ENCODE measurements around the gene RRP15.

RRP15 gene

GRCh38 chr1:218323568-218324225 is 38.6 kb downstream of the RRP15 start:
- TF ChIP-seq EZH2 (IDR thresholded peaks at IDR 0.05; ENCODE audit: borderline replicate concordance, low read length), result no peak
- Histone ChIP-seq H3K4me1 (ENCODE audit: insufficient read depth, low read length, severe bottlenecking) (no peaks in the 10 kb centered on the region), H2AFZ (ENCODE audit: low read length) (no peak overlapping the region), H3K27ac (ENCODE audit: low read depth, low read length, poor library complexity, severe bottlenecking) (no peak overlapping the region), H3K36me3 (ENCODE audit: insufficient read depth, low read length) (peaks cover 23% of the 10 kb centered on the region), H4K20me1 (ENCODE audit: insufficient read depth, low read length) (no peaks in the 10 kb centered on the region), H3K9me3 (ENCODE audit: low read length) (no peaks in the 10 kb centered on the region), H3K4me3 (ENCODE audit: low read depth, low read length, poor library complexity, severe bottlenecking) (no peak overlapping the region), H3K9ac (ENCODE audit: low read length) (no peak overlapping the region), H3F3A (ENCODE audit: insufficient read depth, low read length) (no peaks in the 10 kb centered on the region), H3K27me3 (ENCODE audit: insufficient read depth, low read length) (no peaks in the 10 kb centered on the region), H3K4me2 (ENCODE audit: low read length) (no peak overlapping the region), H3K79me2 (ENCODE audit: insufficient read depth, low read length) (no peaks in the 10 kb centered on the region), H3K9me2 (ENCODE audit: low read depth, low read length) (no peaks in the 10 kb centered on the region)

GRCh38 chr1:218324226-218324580 is 39.1 kb downstream of the RRP15 start:
- Histone ChIP-seq H3K36me3 (ENCODE audit: insufficient read depth, low read length) (peaks cover 22% of the 10 kb centered on the region), H3K9ac (ENCODE audit: low read length) (no peak overlapping the region), H3K27me3 (ENCODE audit: insufficient read depth, low read length) (no peaks in the 10 kb centered on the region), H3K9me3 (ENCODE audit: low read length) (no peaks in the 10 kb centered on the region), H3K27ac (ENCODE audit: low read depth, low read length, poor library complexity, severe bottlenecking) (no peak overlapping the region), H3K9me2 (ENCODE audit: low read depth, low read length) (no peaks in the 10 kb centered on the region), H3F3A (ENCODE audit: insufficient read depth, low read length) (no peaks in the 10 kb centered on the region), H3K79me2 (ENCODE audit: insufficient read depth, low read length) (no peaks in the 10 kb centered on the region), H3K4me3 (ENCODE audit: low read depth, low read length, poor library complexity, severe bottlenecking) (no peak overlapping the region), H3K4me2 (ENCODE audit: low read length) (no peak overlapping the region), H2AFZ (ENCODE audit: low read length) (no peak overlapping the region), H3K4me1 (ENCODE audit: insufficient read depth, low read length, severe bottlenecking) (no peaks in the 10 kb centered on the region), H4K20me1 (ENCODE audit: insufficient read depth, low read length) (no peaks in the 10 kb centered on the region)
- TF ChIP-seq CTCF (IDR thresholded peaks at IDR 0.05; ENCODE audit: low read length) (no peak), EZH2 (IDR thresholded peaks at IDR 0.05; ENCODE audit: borderline replicate concordance, low read length) (no peak)

GRCh38 chr1:218328769-218329168 is 43.7 kb downstream of the RRP15 start:
- Histone ChIP-seq H3K9me3 (ENCODE audit: low read length) (no peaks in the 10 kb centered on the region), H3K27me3 (ENCODE audit: insufficient read depth, low read length) (no peaks in the 10 kb centered on the region), H3K4me1 (ENCODE audit: insufficient read depth, low read length, severe bottlenecking) (no peaks in the 10 kb centered on the region), H3F3A (ENCODE audit: insufficient read depth, low read length) (no peaks in the 10 kb centered on the region), H3K27ac (ENCODE audit: low read depth, low read length, poor library complexity, severe bottlenecking) (no peak overlapping the region), H3K4me3 (ENCODE audit: low read depth, low read length, poor library complexity, severe bottlenecking) (no peak overlapping the region), H3K79me2 (ENCODE audit: insufficient read depth, low read length) (no peaks in the 10 kb centered on the region), H4K20me1 (ENCODE audit: insufficient read depth, low read length) (no peaks in the 10 kb centered on the region), H3K9ac (ENCODE audit: low read length) (no peak overlapping the region), H3K4me2 (ENCODE audit: low read length) (no peak overlapping the region), H3K36me3 (ENCODE audit: insufficient read depth, low read length) (peaks cover 9% of the 10 kb centered on the region), H3K9me2 (ENCODE audit: low read depth, low read length) (no peaks in the 10 kb centered on the region), H2AFZ (ENCODE audit: low read length) (no peak overlapping the region)
- no peak for TF ChIP-seq EZH2 (IDR thresholded peaks at IDR 0.05; ENCODE audit: borderline replicate concordance, low read length)

DNA sequence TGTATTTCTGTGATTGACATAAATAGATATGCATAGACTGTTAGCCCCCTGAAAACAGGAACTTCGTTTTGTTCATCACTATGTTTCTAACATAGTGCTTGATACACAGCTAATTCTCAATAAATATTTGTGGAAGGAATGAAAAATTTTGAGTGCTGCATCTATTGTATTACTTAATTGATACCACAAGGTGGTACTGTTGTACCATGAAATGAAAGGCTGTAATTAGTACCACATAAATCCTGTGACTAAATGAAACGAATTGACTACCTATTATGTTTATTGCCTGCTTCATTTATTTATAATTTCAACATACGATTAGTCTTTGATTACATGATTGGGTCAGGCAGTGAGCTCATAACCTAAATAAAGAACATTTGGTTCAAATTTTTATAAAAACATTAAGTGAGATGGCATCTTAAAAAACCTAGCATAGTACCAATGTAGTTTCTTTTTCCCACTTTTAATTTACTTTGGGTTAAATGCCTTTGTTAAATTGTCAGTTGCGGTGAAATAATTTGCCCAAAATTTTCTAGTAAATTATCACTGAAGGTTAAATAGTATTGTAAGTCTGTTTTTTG is 45.0 kb downstream of the RRP15 start:
- Histone ChIP-seq H3K4me1 (ENCODE audit: insufficient read depth, low read length, severe bottlenecking) (no peaks in the 10 kb centered on the region), H4K20me1 (ENCODE audit: insufficient read depth, low read length) (no peaks in the 10 kb centered on the region), H3K4me2 (ENCODE audit: low read length) (no peak overlapping the region)

More for the DNA sequence above, 45.0 kb downstream of the RRP15 start:
- H3K4me3 ChIP-seq (ENCODE audit: low read depth, low read length, poor library complexity, severe bottlenecking), result no peak overlapping the region
- no peaks in the 10 kb centered on the region for H3F3A ChIP-seq (ENCODE audit: insufficient read depth, low read length)
- no peaks in the 10 kb centered on the region for H3K9me3 ChIP-seq (ENCODE audit: low read length)
- H2AFZ ChIP-seq (ENCODE audit: low read length), result no peak overlapping the region
- no peak for TF ChIP-seq EZH2 (IDR thresholded peaks at IDR 0.05; ENCODE audit: borderline replicate concordance, low read length)
- peak; percentile 69; the same call in 1 of the 2 replicates for TF ChIP-seq CTCF (IDR thresholded peaks at IDR 0.05; ENCODE audit: low read length)
- no peak overlapping the region for H3K9ac ChIP-seq (ENCODE audit: low read length)
- no peak overlapping the region for H3K27ac ChIP-seq (ENCODE audit: low read depth, low read length, poor library complexity, severe bottlenecking)
- no peaks in the 10 kb centered on the region for H3K79me2 ChIP-seq (ENCODE audit: insufficient read depth, low read length)
- H3K27me3 ChIP-seq (ENCODE audit: insufficient read depth, low read length), result no peaks in the 10 kb centered on the region
- H3K36me3 ChIP-seq (ENCODE audit: insufficient read depth, low read length), result peaks cover 14% of the 10 kb centered on the region; the same call in 1 of the 2 replicates
- H3K9me2 ChIP-seq (ENCODE audit: low read depth, low read length), result no peaks in the 10 kb centered on the region
